Brain microvascular endothelial cell (primary cell): ENCODE results near the gene MGAT3.

ENCODE experiments used
- DNase-seq: peaks from one replicate; pipeline ENCODE4 v3.0.0-alpha.2; 2020
- H3K27ac ChIP-seq: fragments of 250-450 bp; sonication (Bioruptor Pico); 2 replicates; pipeline ENCODE4 v1.5.1; 2020; ENCODE audit warnings: mild to moderate bottlenecking, moderate library complexity
- H3K27me3 ChIP-seq: fragments of 250-450 bp; sonication (Bioruptor Pico); replicated peaks from 2 replicates; pipeline ENCODE4 v1.5.1; 2020; ENCODE audit warnings: mild to moderate bottlenecking
- H3K36me3 ChIP-seq: fragments of 250-450 bp; sonication (Bioruptor Pico); replicated peaks from 2 replicates; pipeline ENCODE4 v1.5.1; 2020; ENCODE audit warnings: mild to moderate bottlenecking
- H3K4me3 ChIP-seq: 2 replicates; pipeline ENCODE4 v1.5.1; 2011; ENCODE audit warnings: low read depth, mild to moderate bottlenecking, control low read depth, low read length, moderate library complexity
- in situ Hi-C: cut with HindIII; loops from 2 replicates; pipeline ENCODE4 v1.10.0; 2017; ENCODE audit warnings: low sequenced_read_pairs, low pct_ligation_motif_present
- TF ChIP-seq, protein P1 (sequence below): IDR thresholded peaks from 2 replicates; pipeline ENCODE4 v1.5.1; 2011; ENCODE audit warnings: low read depth, mild to moderate bottlenecking, moderate library complexity, low read length, control low read depth, inconsistent platforms; ENCODE audit errors: missing control alignments

MGAT3 gene

DNA sequence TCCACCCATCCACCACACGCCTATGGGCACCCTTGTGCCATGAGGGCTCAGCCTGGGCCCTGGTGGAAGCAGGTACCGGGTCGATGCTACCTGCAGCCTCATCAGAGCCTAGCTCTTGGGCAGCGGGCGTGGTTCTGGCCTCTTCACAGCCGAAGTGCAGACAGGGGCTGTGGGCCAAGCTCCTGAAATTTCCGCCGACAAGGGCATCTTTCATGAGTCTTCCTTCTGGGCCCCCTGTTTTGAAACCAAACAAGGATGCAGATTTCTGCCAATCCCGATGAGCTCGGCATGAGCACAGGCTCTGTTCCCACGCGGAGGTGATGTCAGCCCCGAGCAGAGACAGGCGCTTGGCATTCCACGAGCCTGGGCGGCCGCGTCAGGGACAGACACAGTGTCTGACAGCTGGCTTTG lies 22.6 kb upstream of the MGAT3 start:
- DNase-seq, result peak; percentile 18
- TF ChIP-seq, protein P1, sequence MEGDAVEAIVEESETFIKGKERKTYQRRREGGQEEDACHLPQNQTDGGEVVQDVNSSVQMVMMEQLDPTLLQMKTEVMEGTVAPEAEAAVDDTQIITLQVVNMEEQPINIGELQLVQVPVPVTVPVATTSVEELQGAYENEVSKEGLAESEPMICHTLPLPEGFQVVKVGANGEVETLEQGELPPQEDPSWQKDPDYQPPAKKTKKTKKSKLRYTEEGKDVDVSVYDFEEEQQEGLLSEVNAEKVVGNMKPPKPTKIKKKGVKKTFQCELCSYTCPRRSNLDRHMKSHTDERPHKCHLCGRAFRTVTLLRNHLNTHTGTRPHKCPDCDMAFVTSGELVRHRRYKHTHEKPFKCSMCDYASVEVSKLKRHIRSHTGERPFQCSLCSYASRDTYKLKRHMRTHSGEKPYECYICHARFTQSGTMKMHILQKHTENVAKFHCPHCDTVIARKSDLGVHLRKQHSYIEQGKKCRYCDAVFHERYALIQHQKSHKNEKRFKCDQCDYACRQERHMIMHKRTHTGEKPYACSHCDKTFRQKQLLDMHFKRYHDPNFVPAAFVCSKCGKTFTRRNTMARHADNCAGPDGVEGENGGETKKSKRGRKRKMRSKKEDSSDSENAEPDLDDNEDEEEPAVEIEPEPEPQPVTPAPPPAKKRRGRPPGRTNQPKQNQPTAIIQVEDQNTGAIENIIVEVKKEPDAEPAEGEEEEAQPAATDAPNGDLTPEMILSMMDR, result no peak
- Histone ChIP-seq H3K27ac (no peak overlapping the region), H3K36me3 (peaks cover 4% of the 10 kb centered on the region), H3K27me3 (no peaks in the 10 kb centered on the region), H3K4me3 (no peak overlapping the region)
- in situ Hi-C loops, result no loop called here

DNA sequence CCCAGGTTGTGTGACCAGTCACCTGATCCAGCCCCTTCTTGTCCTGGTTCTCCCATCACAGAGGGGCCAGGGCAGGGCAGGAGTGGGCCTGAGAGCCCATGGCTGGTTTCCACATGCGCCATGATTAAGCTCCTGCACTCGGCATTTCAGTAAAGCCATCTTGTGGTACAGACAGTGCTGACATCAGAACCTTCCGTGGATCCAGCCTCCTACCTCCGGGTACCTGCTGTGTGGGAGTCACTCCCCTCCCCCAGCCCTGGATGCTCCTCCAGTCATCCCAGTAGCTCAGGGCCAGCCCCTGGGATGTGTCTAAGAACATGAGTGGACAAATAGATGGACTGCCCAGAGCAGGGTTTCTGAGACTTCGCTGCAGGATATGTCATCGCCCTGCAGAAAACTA lies 22.1 kb upstream of the MGAT3 start:
- Histone ChIP-seq H3K27me3 (no peaks in the 10 kb centered on the region), H3K27ac (no peak overlapping the region), H3K4me3 (no peak overlapping the region), H3K36me3 (peaks cover 4% of the 10 kb centered on the region)
- in situ Hi-C loops, result no loop called here
- no peak for DNase-seq
- TF ChIP-seq, protein P1, result no peak

DNA sequence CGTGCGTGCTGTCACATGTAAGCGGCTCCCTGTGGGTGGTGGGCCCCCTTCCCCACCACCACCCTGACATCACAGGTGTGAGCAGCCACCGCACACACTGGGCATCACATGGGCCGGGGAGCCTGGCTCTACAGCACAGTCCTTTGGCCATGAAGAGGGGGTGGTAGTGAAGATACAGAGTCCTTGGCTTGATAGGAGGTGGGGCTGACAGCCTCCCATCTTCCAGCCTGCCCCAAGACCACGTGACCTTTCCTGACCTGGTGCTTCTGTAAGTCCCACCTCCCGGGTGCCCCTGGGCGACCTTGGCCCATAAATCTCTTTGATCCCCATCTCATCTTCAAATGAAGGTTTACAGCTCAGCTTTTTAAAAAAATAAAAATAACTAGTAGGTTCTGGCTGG lies 21.2 kb upstream of the MGAT3 start:
- Histone ChIP-seq H3K36me3 (no peaks in the 10 kb centered on the region), H3K4me3 (no peak overlapping the region), H3K27me3 (no peaks in the 10 kb centered on the region), H3K27ac (no peak overlapping the region)
- in situ Hi-C loops, result no loop called here
- TF ChIP-seq, protein P1, result no peak
- no peak for DNase-seq

DNA sequence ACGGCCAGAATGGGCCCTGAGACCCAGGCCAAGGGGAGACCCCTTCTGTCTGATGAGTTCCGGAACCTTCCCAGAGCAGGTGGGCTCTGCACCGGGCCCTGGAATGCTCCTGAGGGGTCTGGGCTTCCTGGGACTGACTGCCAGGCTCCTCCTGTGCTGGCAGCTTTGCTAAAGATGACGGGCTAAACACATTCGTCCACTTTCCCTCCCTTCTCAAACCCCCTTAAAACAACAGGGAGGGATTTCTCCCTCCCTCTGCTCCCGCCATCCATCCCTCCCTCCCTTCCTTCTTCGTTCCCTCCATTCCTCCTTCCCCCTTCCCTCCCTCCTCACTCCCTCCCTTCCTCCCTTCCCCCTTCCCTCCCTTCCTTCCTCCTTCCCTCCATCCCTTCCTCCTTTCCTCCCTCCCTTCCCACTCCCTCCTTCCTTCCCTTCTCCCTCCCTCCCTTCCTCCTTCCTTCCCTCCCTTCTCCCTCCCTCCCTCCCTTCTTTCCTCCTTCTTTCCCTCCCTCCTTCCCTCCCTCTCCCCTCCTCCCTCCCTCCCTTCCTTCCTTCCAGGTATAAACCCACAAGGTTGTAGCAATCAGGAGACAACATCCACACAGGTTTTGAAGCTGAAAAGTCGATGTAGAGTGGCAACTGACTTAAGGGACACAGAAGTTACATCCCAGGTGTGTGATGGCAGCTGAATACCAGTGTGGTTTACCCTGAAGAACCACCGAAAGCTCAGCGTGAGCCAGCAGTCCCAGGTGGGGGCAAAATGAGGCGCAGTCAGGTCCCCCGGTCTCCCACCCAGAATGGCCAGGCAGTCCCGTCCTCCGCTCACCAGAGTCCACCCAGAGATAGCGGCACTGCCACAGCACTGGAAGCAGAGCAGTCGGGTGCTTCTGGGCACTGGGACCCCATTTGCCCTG lies 18.8 kb upstream of the MGAT3 start:
- DNase-seq, result no peak
- Histone ChIP-seq H3K36me3 (no peaks in the 10 kb centered on the region), H3K27me3 (no peaks in the 10 kb centered on the region), H3K27ac (no peak overlapping the region), H3K4me3 (no peak overlapping the region)
- in situ Hi-C loops, result no loop called here
- TF ChIP-seq, protein P1, result no peak

DNA sequence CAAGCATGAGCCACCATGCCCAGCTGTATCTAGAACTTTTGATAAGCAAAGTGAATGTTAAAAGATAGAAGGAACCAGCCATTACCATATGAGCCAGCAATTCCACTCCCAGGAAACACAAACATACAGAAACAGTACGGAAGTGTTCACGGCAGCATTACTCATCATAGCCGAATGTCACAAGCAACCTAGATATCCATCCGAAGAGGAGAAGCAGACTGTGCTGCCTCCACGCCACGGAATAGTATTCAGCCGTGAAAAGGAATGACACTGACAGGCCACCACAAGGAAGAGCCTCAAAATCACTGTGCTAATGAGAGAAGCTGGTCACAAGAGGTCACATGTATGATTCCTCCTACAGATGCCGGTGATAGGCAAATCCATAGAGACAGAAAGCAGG lies 17.6 kb upstream of the MGAT3 start:
- no peaks in the 10 kb centered on the region for H3K36me3 ChIP-seq
- TF ChIP-seq, protein P1, result no peak
- peak overlapping the region; percentile 81 for H3K27ac ChIP-seq
- no peaks in the 10 kb centered on the region for H3K27me3 ChIP-seq
- H3K4me3 ChIP-seq, result no peak overlapping the region
- DNase-seq, result peak; percentile 85
- in situ Hi-C loops, result no loop called here
